Measurements from ENCODE around the gene APBA2. TPM values are rescaled to one million over a fixed set of nuclear protein-coding genes. Genes with fewer than 3 reads are reported as not detected.

Gene APBA2
- total and polyA plus RNA-seq, 2 of the 13 experiments (the other 11 are each of a cell fraction or from before 2014, with no cell fraction given), result 0.62 to 2.3 TPM

GRCh38 chr15:28935316-28935715 is 49.5 kb downstream of the APBA2 start (continued):
- TF ChIP-seq AHDC1 (CRISPR knock-in tag; IDR thresholded peaks at IDR 0.05; ENCODE audit: borderline replicate concordance) (no peak), RAD21 (CRISPR knock-in tag; IDR thresholded peaks at IDR 0.05) (no peak), CENPBD1 (CRISPR knock-in tag; IDR thresholded peaks at IDR 0.05; ENCODE audit: borderline replicate concordance, low read depth) (no peak), SMARCE1 (IDR thresholded peaks at IDR 0.05; ENCODE audit: borderline replicate concordance) (no peak), ZBTB46 (CRISPR knock-in tag; IDR thresholded peaks at IDR 0.05; ENCODE audit: borderline replicate concordance) (no peak), ZNF841 (CRISPR knock-in tag; IDR thresholded peaks at IDR 0.05; ENCODE audit: borderline replicate concordance) (no peak), SKI (IDR thresholded peaks at IDR 0.05; ENCODE audit: partially characterized antibody) (peak; percentile 99), ONECUT2 (CRISPR knock-in tag; IDR thresholded peaks at IDR 0.05) (no peak), MLX (CRISPR knock-in tag; IDR thresholded peaks at IDR 0.05) (no peak), ZNF280D (CRISPR knock-in tag; IDR thresholded peaks at IDR 0.05) (no peak), ZNF878 (CRISPR knock-in tag; IDR thresholded peaks at IDR 0.05) (0 out of 2 replicates have a peak, but pooled peaks have one; percentile 37), RARG (CRISPR knock-in tag; IDR thresholded peaks at IDR 0.05; ENCODE audit: low read depth) (no peak), ZNF317 (CRISPR knock-in tag; IDR thresholded peaks at IDR 0.05) (no peak)

All from HepG2 (cell line).